GM18511 (cell line): Measurements from ENCODE around the gene KCNH6.
A peak's percentile ranks its signal among the peaks of the same experiment; 100 is the strongest.

Experiments
- ATAC-seq: cut with Tn5 transposase; IDR thresholded peaks from one replicate; pipeline ENCODE4 v1.9.1; 2021; ENCODE audit warnings: mild to moderate bottlenecking, moderate library complexity; ENCODE audit not compliant: unreplicated experiment

KCNH6 gene

GRCh38 chr17:63533433-63534077, 10.4 kb downstream of the KCNH6 start:
- ATAC-seq = no peak

GRCh38 chr17:63534078-63534570, 11.0 kb downstream of the KCNH6 start:
- no peak for ATAC-seq

GRCh38 chr17:63534816-63535455, 11.8 kb downstream of the KCNH6 start:
- ATAC-seq = no peak

GRCh38 chr17:63535640-63536039, 12.5 kb downstream of the KCNH6 start:
- ATAC-seq = no peak

GRCh38 chr17:63537001-63537400, 13.8 kb downstream of the KCNH6 start:
- no peak for ATAC-seq

GRCh38 chr17:63537991-63538692, 15.0 kb downstream of the KCNH6 start:
- ATAC-seq = no peak

GRCh38 chr17:63538693-63539595, 15.8 kb downstream of the KCNH6 start:
- no peak for ATAC-seq

- ATAC-seq = no peak
Measured at GRCh38 chr17:63540590-63540989, 17.4 kb downstream of the KCNH6 start.

- ATAC-seq = no peak
Measured at GRCh38 chr17:63542218-63542545, 19.0 kb downstream of the KCNH6 start.

- no peak for ATAC-seq
Measured at GRCh38 chr17:63542942-63543821, 20.0 kb downstream of the KCNH6 start.

- ATAC-seq = no peak
Measured at GRCh38 chr17:63543822-63544420, 20.8 kb downstream of the KCNH6 start.

GRCh38 chr17:63544467-63545301, 21.5 kb downstream of the KCNH6 start:
- ATAC-seq = no peak

- ATAC-seq = no peak
Measured at GRCh38 chr17:63546308-63547082, 23.3 kb downstream of the KCNH6 start.

GRCh38 chr17:63547083-63547523, 23.9 kb downstream of the KCNH6 start:
- no peak for ATAC-seq

GRCh38 chr17:63549289-63549945, 26.3 kb downstream of the KCNH6 start:
- ATAC-seq = peak; percentile 25

GRCh38 chr17:63549946-63550816, 27.0 kb downstream of the KCNH6 start, which contains the start of gene DCAF7:
TSS of gene DCAF7 (plus strand) at chr17:63550477. CDS start at chr17:63550678, 201 bp downstream.
- ATAC-seq = peak; percentile 96
